Lower leg skin (tissue), 3 donors: ENCODE results near the gene DAND5.

Source experiments
- CTCF ChIP-seq, 3 donors: fragments of 450-650 bp; IDR thresholded peaks; one replicate each; pipeline ENCODE4 v1.5.1; 2016; ENCODE audit warnings: antibody characterized with exemption in 3 of 3, mild to moderate bottlenecking in 3 of 3, moderate library complexity in 2 of 3
- POLR2A ChIP-seq, 2 donors: fragments of 450-650 bp; IDR thresholded peaks; one replicate each; pipeline ENCODE4 v1.6.1; 2016 to 2017; ENCODE audit warnings: antibody characterized with exemption in 2 of 2, mild to moderate bottlenecking in 1 of 2, moderate library complexity in 1 of 2

DNA sequence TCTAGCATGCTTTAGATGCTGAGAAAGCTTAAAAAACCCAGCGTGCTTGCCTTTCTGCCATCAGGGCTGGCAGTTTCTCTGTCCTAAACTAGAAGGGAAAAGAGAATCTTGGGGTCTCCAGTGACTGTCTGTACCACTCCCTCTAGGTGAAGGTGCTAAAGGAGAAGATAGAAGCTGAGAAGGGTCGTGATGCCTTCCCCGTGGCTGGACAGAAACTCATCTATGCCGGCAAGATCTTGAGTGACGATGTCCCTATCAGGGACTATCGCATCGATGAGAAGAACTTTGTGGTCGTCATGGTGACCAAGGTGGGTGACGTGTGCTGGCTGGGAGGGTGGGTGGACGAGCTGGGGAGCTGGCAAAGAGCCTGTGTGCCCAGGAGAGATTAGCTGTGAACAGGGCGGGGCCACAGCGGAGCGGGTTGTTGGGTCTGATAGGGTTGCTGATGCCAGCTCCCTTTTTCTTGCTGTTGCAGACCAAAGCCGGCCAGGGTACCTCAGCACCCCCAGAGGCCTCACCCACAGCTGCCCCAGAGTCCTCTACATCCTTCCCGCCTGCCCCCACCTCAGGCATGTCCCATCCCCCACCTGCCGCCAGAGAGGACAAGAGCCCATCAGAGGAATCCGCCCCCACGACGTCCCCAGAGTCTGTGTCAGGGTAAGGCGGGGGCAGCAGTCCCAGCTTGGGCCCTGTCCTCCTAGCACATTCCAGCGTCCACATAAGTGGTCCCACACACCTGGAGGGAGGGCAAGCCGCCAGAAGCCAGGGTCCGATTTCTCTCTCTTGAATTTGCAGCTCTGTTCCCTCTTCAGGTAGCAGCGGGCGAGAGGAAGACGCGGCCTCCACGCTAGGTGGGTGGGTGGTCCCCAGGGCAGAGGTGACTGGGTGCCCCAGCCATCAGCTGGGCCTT lies 21.4 kb upstream of the DAND5 start:
- TF ChIP-seq CTCF (IDR thresholded peaks at IDR 0.05) (no peak), POLR2A (IDR thresholded peaks at IDR 0.05) (no peak)
